ENCODE data around the gene DAG1.

Gene DAG1

GRCh38 chr3:49518441-49518840, 48.4 kb downstream of the DAG1 start:
- TF ChIP-seq CTCF (IDR thresholded peaks at IDR 0.05; ENCODE audit: poor library complexity, severe bottlenecking): no peak
- Histone ChIP-seq H3K36me3 (ENCODE audit: low read depth) (peaks cover 26% of the 10 kb centered on the region), H3K4me3 (ENCODE audit: severe bottlenecking) (no peak overlapping the region), H3K27ac (ENCODE audit: poor library complexity, severe bottlenecking) (no peak overlapping the region), H3K9me3 (ENCODE audit: severe bottlenecking) (no peaks in the 10 kb centered on the region), H3K27me3 (ENCODE audit: insufficient read depth, poor library complexity, severe bottlenecking) (no peaks in the 10 kb centered on the region), H3K4me1 (ENCODE audit: insufficient read depth, poor library complexity, severe bottlenecking) (peaks cover 3% of the 10 kb centered on the region)
- ATAC-seq (ENCODE audit: low read depth) (no peak), DNase-seq (ENCODE audit: low spot score) (no peak)

GRCh38 chr3:49519296-49519695, 49.2 kb downstream of the DAG1 start:
- Histone ChIP-seq H3K27me3 (ENCODE audit: insufficient read depth, poor library complexity, severe bottlenecking) (no peaks in the 10 kb centered on the region), H3K36me3 (ENCODE audit: low read depth) (peaks cover 19% of the 10 kb centered on the region), H3K9me3 (ENCODE audit: severe bottlenecking) (no peaks in the 10 kb centered on the region), H3K4me1 (ENCODE audit: insufficient read depth, poor library complexity, severe bottlenecking) (peaks cover 12% of the 10 kb centered on the region), H3K27ac (ENCODE audit: poor library complexity, severe bottlenecking) (no peak overlapping the region), H3K4me3 (ENCODE audit: severe bottlenecking) (no peak overlapping the region)
- TF ChIP-seq CTCF (IDR thresholded peaks at IDR 0.05; ENCODE audit: poor library complexity, severe bottlenecking): no peak
- DNase-seq (ENCODE audit: low spot score) (no peak), ATAC-seq (ENCODE audit: low read depth) (no peak)

- Histone ChIP-seq H3K36me3 (ENCODE audit: low read depth) (peaks cover 25% of the 10 kb centered on the region), H3K27me3 (ENCODE audit: insufficient read depth, poor library complexity, severe bottlenecking) (no peaks in the 10 kb centered on the region), H3K4me3 (ENCODE audit: severe bottlenecking) (no peak overlapping the region), H3K27ac (ENCODE audit: poor library complexity, severe bottlenecking) (no peak overlapping the region), H3K9me3 (ENCODE audit: severe bottlenecking) (no peaks in the 10 kb centered on the region), H3K4me1 (ENCODE audit: insufficient read depth, poor library complexity, severe bottlenecking) (peaks cover 13% of the 10 kb centered on the region)
- ATAC-seq (ENCODE audit: low read depth): no peak
- no peak for TF ChIP-seq CTCF (IDR thresholded peaks at IDR 0.05; ENCODE audit: poor library complexity, severe bottlenecking)
- DNase-seq (ENCODE audit: low spot score): no peak
Observed at GRCh38 chr3:49519916-49520385, 49.9 kb downstream of the DAG1 start.

GRCh38 chr3:49523756-49524747, 54.0 kb downstream of the DAG1 start:
- Histone ChIP-seq H3K4me3 (ENCODE audit: severe bottlenecking) (no peak overlapping the region), H3K27me3 (ENCODE audit: insufficient read depth, poor library complexity, severe bottlenecking) (no peaks in the 10 kb centered on the region), H3K27ac (ENCODE audit: poor library complexity, severe bottlenecking) (peak overlapping the region; percentile 34), H3K4me1 (ENCODE audit: insufficient read depth, poor library complexity, severe bottlenecking) (peaks cover 13% of the 10 kb centered on the region), H3K9me3 (ENCODE audit: severe bottlenecking) (no peaks in the 10 kb centered on the region), H3K36me3 (ENCODE audit: low read depth) (peaks cover 9% of the 10 kb centered on the region; the same call in 1 of the 2 replicates)
- no peak for DNase-seq (ENCODE audit: low spot score)
- ATAC-seq (ENCODE audit: low read depth): peak; percentile 59
- no peak for TF ChIP-seq CTCF (IDR thresholded peaks at IDR 0.05; ENCODE audit: poor library complexity, severe bottlenecking)

- H3K4me3 ChIP-seq (ENCODE audit: severe bottlenecking): no peak overlapping the region
- H3K27me3 ChIP-seq (ENCODE audit: insufficient read depth, poor library complexity, severe bottlenecking): no peaks in the 10 kb centered on the region
- no peak for TF ChIP-seq CTCF (IDR thresholded peaks at IDR 0.05; ENCODE audit: poor library complexity, severe bottlenecking)
- no peak overlapping the region for H3K27ac ChIP-seq (ENCODE audit: poor library complexity, severe bottlenecking)
- DNase-seq (ENCODE audit: low spot score) (no peak), ATAC-seq (ENCODE audit: low read depth) (no peak)
- H3K36me3 ChIP-seq (ENCODE audit: low read depth): peaks cover 22% of the 10 kb centered on the region
- H3K9me3 ChIP-seq (ENCODE audit: severe bottlenecking): no peaks in the 10 kb centered on the region
- H3K4me1 ChIP-seq (ENCODE audit: insufficient read depth, poor library complexity, severe bottlenecking): no peaks in the 10 kb centered on the region
Observed at GRCh38 chr3:49529567-49529966, 59.5 kb downstream of the DAG1 start.
